ENCODE results near the gene TMEM91.
"Not testable (repeated sequence)": the region's sequence is repeated elsewhere in the genome, so short reads cannot be mapped to it uniquely, and the experiment has no call there.

The TMEM91 gene

GRCh38 chr19:41381536-41381935 lies 5.2 kb downstream of the TMEM91 start:
- DNase-seq, result not testable (repeated sequence)

DNA sequence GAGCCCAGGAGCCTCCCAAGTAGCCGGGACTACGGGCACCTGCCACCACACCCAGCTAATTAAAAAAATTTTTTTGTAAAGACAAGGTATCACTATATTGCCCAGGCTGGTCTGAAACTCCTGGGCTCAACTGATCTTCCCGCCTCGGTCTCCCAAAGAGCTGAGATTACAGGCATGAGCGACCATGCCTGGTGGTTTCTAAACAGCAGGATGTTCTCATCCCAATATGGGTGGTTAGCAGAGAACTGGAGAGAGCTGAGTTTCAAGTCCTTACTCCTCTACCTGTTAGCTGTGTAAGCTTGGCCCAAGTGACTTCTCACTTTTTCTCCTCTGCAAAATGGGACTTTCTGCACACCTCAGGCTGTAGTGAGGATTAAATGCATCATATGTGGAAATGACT lies 8.0 kb downstream of the TMEM91 start:
- DNase-seq, result no peak

- DNase-seq, result no peak
Observed at GRCh38 chr19:41386442-41386841, 10.1 kb downstream of the TMEM91 start.

GRCh38 chr19:41391618-41392017 lies 15.3 kb downstream of the TMEM91 start:
- DNase-seq, result no peak

- no peak for DNase-seq
Observed at GRCh38 chr19:41392775-41393174, 16.4 kb downstream of the TMEM91 start.

DNA sequence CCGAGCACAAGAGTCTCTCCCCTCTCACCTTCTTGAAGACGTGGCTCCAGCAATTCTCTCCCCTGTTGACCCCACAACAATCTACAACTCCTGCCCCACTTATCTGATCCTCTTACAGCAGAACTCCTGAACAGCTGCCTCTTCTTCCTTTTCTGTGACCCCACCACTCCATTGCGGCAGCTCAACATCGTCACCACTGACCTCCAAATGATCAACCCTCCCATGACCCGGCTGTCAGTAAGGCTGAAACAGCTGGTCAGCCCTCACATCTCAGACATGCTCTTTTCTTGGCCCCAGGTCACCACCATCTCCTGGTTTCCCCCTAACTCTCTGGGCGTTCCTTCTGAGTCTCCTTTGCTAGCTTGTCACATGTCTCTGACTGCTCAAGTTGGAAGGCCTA lies 19.0 kb downstream of the TMEM91 start:
- no peak for DNase-seq

DNA sequence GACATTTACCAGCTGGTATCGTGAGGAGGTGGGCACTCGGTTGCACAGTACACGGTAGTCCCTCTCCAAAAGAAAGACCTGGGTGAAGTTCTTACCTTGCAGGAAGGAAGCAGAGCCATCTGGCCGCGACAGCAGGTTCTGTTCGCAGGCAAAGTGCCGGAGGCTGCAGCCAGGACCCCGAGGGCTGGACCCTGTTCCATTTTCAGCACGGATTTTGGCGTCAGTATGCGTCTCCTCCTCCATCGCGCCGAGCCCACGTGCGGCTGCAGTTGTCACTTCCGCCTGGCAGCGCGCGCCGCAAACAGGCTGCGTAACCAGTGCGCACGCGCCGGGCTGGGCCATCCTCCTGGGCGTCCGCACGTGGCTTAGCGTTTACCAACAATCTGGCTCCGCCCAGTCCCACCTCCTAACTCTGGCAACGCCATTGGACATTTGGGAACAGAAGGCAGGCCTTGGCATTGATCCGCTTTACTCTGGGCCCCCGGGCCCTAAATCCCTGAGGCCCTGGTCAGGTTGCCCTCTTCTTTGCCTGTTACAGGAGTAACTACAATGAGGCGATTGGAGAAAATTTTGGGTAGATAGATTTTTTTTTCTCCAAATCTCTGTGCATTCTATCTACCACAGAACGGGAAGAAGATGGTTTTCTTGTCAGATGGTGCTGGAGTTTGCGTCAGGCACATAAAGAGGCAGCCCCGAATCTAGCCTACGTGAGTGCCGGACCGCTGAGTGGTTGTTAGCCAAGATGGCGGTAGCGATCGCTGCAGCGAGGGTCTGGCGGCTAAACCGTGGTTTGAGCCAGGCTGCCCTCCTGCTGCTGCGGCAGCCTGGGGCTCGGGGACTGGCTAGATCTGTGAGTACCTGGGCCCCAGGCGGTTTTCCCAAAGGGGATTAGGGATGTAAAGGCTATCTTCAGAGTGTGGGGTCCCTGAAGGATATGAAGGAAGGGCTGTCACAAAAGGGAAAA lies 21.0 kb downstream of the TMEM91 start, which contains the start of the genes BCKDHA and EXOSC5:
BCKDHA (plus strand) TSS at position 733 of the 964 bp plus-strand sequence; CDS start at position 743, 10 bp downstream.
EXOSC5 (minus strand) TSS at position 274 of the 964 bp plus-strand sequence; CDS start at position 243, 31 bp downstream.
- peak; percentile 99 for DNase-seq

DNA sequence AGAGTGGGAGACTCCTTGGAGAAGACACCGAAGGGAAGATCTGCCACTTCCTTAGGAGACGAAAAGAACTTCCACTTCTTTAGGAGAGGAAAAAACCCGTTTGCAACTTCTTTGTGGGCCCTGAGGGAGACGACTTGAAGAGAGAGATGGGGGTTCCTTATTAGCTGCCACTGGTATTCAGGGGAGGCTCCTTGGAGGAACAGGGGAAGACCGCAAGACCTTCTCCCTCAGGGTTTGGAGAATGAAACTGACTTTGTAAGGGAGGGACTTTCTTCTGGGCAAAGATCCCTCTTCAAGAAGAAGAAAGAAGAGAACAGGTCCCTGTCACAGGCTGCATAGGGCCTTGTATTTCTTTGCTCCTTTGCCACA lies 21.7 kb downstream of the TMEM91 start:
- DNase-seq, result peak; percentile 8

GRCh38 chr19:41398598-41398997 lies 22.3 kb downstream of the TMEM91 start:
- DNase-seq, result no peak

- DNase-seq, result no peak
Observed at GRCh38 chr19:41399091-41399490, 22.8 kb downstream of the TMEM91 start.

GRCh38 chr19:41399525-41399924 lies 23.2 kb downstream of the TMEM91 start:
- DNase-seq, result no peak

GRCh38 chr19:41401483-41401882 lies 25.1 kb downstream of the TMEM91 start:
- no peak for DNase-seq

- DNase-seq, result no peak
Observed at GRCh38 chr19:41402010-41402409, 25.7 kb downstream of the TMEM91 start.

- no peak for DNase-seq
Observed at GRCh38 chr19:41403181-41403970, 27.0 kb downstream of the TMEM91 start.

- DNase-seq, result no peak
Observed at GRCh38 chr19:41405776-41406175, 29.4 kb downstream of the TMEM91 start.

GRCh38 chr19:41407271-41407670 lies 30.9 kb downstream of the TMEM91 start:
- no peak for DNase-seq

DNA sequence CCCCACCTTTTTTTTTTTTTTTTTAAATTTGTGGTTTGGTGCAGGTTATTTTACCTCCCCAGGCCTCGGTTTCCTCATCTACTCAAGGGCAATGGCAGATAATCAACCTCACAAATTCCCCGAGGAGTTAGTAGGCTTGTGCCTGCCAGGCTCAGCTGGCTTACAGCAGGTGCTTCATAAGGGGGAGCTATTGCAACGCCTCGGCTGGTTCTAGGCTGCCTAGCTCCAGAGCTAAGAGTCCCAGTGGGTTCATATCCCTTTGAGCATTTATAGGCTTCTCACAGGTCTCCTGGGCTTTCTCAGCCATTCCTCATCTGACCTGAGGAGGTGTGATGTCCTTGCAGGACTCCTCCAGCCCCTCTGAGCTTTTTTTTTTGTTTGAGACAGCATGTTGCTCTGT lies 31.9 kb downstream of the TMEM91 start:
- DNase-seq, result no peak

DNA sequence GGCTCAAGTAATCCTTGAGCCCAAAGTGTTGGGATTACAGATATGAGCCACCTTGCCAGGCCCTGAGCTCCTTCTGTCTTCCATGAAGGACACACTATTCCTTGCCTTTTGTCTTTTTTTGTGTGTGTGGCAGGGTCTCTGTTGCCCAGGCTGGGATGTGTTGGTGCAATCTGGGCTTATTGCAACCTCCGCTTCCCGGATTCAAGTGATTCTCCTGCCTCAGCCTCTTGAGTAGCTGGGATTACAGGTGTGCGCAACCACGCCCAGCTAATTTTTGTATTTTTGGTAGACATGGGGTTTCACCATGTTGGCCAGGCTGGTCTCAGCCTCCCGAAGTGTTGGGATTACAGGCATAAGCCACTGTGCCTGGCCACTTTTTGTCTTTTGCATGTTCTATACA lies 32.5 kb downstream of the TMEM91 start:
- DNase-seq, result not testable (repeated sequence)

- DNase-seq, result no peak
Observed at GRCh38 chr19:41409288-41409687, 33.0 kb downstream of the TMEM91 start.

DNA sequence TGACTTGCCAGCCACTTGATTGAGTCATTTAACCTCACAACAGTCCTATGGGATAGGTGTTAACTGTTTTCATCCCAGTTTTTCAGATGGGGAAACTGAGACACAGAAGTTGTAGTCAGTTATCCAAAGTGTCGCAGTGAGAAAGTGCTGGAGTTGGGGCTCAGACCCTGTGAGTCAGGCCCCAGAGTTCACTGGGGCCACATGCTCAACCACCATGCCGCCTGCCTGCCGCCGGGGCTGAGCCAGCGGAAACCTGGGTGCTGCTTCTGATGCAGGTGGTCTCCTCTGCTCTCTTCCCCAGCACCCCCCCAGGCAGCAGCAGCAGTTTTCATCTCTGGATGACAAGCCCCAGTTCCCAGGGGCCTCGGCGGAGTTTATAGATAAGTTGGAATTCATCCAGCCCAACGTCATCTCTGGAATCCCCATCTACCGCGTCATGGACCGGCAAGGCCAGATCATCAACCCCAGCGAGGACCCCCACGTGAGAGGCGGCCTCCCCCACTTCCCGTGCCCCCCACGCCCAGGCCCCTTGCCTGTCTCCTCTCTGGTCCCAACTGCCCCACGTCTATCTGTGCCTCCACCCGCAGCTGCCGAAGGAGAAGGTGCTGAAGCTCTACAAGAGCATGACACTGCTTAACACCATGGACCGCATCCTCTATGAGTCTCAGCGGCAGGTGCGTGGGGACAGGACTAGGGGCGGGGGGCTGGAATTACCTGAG lies 34.2 kb downstream of the TMEM91 start:
- DNase-seq, result no peak

GRCh38 chr19:41411100-41411967 lies 35.0 kb downstream of the TMEM91 start:
- DNase-seq, result no peak

DNA sequence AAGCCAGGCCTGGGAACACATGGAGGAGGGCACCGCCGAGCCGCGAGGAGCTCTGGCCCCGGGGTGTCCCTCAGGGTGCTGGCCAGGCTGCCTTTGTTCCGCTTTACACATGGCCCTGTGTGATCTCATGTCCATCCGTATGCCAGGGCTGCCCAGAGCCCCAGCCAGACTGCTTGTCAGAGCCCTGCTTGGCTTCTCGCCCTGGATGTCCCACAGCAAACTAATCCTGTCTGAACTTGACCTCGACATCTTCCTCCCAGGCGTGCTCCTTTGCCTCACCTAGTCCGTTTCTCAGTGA lies 35.6 kb downstream of the TMEM91 start:
- no peak for DNase-seq
